H1 (cell line): ENCODE measurements around the gene PRSS36. TPM values are rescaled to one million over a fixed set of nuclear protein-coding genes. Genes with fewer than 3 reads are reported as not detected.

ENCODE experiments used
- CTCF ChIA-PET: fragments of 300-600 bp; sonication (Branson Sonifier 250); formaldehyde crosslinking; loops from one replicate; lab custom pipeline; 2021; ENCODE audit not compliant: partially characterized antibody; lab: Charles Lee
- POLR2A ChIA-PET: fragments of 300-600 bp; sonication (Branson Sonifier 250); formaldehyde crosslinking; loops from one replicate; lab custom pipeline; 2021; ENCODE audit warnings: inconsistent platforms; ENCODE audit not compliant: partially characterized antibody; lab: Charles Lee
- DNase-seq, 2 experiments: peaks; one replicate each; pipeline versions ENCODE4 v3.0.0 to v3.0.0-alpha.2; 2010 to 2022; ENCODE audit warnings: low spot score in 2 of 2, low read depth in 1 of 2, mixed read lengths in 1 of 2
- FAIRE-seq: peaks from 2 replicates; lab custom pipeline; 2011; peaks lifted over from hg19 to GRCh38; lab: Jason Lieb, UNC
- H2AFZ ChIP-seq: 2 replicates; pipeline ENCODE4 v1.8.1; 2012; ENCODE audit warnings: low read length, inconsistent platforms
- H2AK5ac ChIP-seq: 2 replicates; pipeline ENCODE4 v1.6.1; 2013; ENCODE audit warnings: low read depth, low read length
- H2BK120ac ChIP-seq: replicated peaks from 2 replicates; pipeline ENCODE3; 2013; ENCODE audit warnings: low read depth, low read length, inconsistent platforms
- H2BK12ac ChIP-seq: 2 replicates; pipeline ENCODE4 v1.6.1; 2013; ENCODE audit warnings: low read depth, low read length
- H2BK15ac ChIP-seq: 2 replicates; pipeline ENCODE4 v1.6.1; 2013; ENCODE audit warnings: low read length
- H2BK20ac ChIP-seq: 2 replicates; pipeline ENCODE4 v1.6.1; 2013; ENCODE audit warnings: low read length
- H2BK5ac ChIP-seq: 2 replicates; pipeline ENCODE4 v1.6.1; 2013; ENCODE audit warnings: low read depth, low read length
- H3K14ac ChIP-seq: 2 replicates; pipeline ENCODE4 v1.6.1; 2013; ENCODE audit warnings: inconsistent platforms; ENCODE audit not compliant: insufficient read length
- H3K18ac ChIP-seq: 2 replicates; pipeline ENCODE4 v1.6.1; 2013; ENCODE audit warnings: low read length; ENCODE audit errors: extremely low read depth
- H3K23ac ChIP-seq: 2 replicates; pipeline ENCODE4 v1.6.1; 2013; ENCODE audit warnings: inconsistent platforms; ENCODE audit not compliant: insufficient read length
- H3K23me2 ChIP-seq: 2 replicates; pipeline ENCODE4 v1.6.1; 2013; ENCODE audit warnings: low read depth, low read length
- H3K27ac ChIP-seq: 2 replicates; pipeline ENCODE4 v1.6.1; 2011; ENCODE audit warnings: low read depth, low read length, inconsistent platforms
- H3K27me3 ChIP-seq, 4 experiments: replicated peaks in 1 of 4; 1 replicate in 1 of 4; 2 replicates in 3 of 4; pipeline versions ENCODE4 v1.6.1 to v1.8.1; 2011 to 2013; ENCODE audit warnings: low read length in 3 of 4, mild to moderate bottlenecking in 3 of 4, inconsistent platforms in 2 of 4, mixed read lengths in 2 of 4, moderate library complexity in 1 of 4; ENCODE audit not compliant: control insufficient read depth in 3 of 4, insufficient read depth in 3 of 4; ENCODE audit errors: extremely low read depth in 1 of 4
- H3K36me3 ChIP-seq, 4 experiments: 2 replicates each; pipeline versions ENCODE4 v1.6.1 to v1.8.1; 2011 to 2013; ENCODE audit warnings: mild to moderate bottlenecking in 4 of 4, low read length in 3 of 4, moderate library complexity in 2 of 4, control low read depth in 1 of 4, inconsistent platforms in 1 of 4; ENCODE audit not compliant: insufficient read depth in 4 of 4, control insufficient read depth in 2 of 4
- H3K4ac ChIP-seq: replicated peaks from 2 replicates; pipeline ENCODE3; 2013; ENCODE audit warnings: low read length, low read depth, mixed read lengths, inconsistent platforms; ENCODE audit not compliant: insufficient read length
- H3K4me1 ChIP-seq, 4 experiments: replicated peaks in 1 of 4; 1 replicate in 1 of 4; 2 replicates in 3 of 4; pipeline versions ENCODE4 v1.6.1 to v1.8.1; 2011 to 2013; ENCODE audit warnings: low read length in 3 of 4, inconsistent platforms in 2 of 4, mixed read lengths in 1 of 4; ENCODE audit not compliant: insufficient read depth in 4 of 4, control insufficient read depth in 3 of 4
- H3K4me2 ChIP-seq, 2 experiments: 2 replicates each; pipeline versions ENCODE4 v1.6.1 to v1.8.1; 2011 to 2013; ENCODE audit warnings: low read depth in 2 of 2, low read length in 2 of 2, control low read depth in 1 of 2, inconsistent platforms in 1 of 2, mild to moderate bottlenecking in 1 of 2; ENCODE audit not compliant: insufficient read depth in 1 of 2
- H3K4me3 ChIP-seq, 4 experiments: fragments of 200-600, 300-600 bp in 1 of 4; sonication (generic), shearing (Covaris generic), sonication (Bioruptor Twin) in 1 of 4; 2 replicates each; pipeline versions ENCODE4 v1.5.1 to v1.8.1; 2011 to 2016; ENCODE audit warnings: low read length in 4 of 4, low read depth in 3 of 4, control low read depth in 2 of 4, inconsistent platforms in 2 of 4, mild to moderate bottlenecking in 2 of 4, mixed read lengths in 1 of 4, moderate library complexity in 1 of 4; ENCODE audit not compliant: insufficient read depth in 2 of 4; ENCODE audit errors: extremely low read depth in 1 of 4
- H3K56ac ChIP-seq: replicated peaks from 2 replicates; pipeline ENCODE3; 2013; ENCODE audit warnings: low read depth, mild to moderate bottlenecking, mixed read lengths, low read length, inconsistent platforms; ENCODE audit not compliant: insufficient read length
- H3K79me1 ChIP-seq: 2 replicates; pipeline ENCODE4 v1.6.1; 2013; ENCODE audit warnings: low read depth, low read length, control low read depth
- H3K79me2 ChIP-seq, 2 experiments: 2 replicates each; pipeline versions ENCODE4 v1.6.1 to v1.8.1; 2012 to 2013; ENCODE audit warnings: low read length in 2 of 2, mild to moderate bottlenecking in 2 of 2, inconsistent platforms in 1 of 2; ENCODE audit not compliant: insufficient read depth in 2 of 2, control insufficient read depth in 1 of 2
- H3K9ac ChIP-seq, 4 experiments: replicated peaks in 1 of 4; 1 replicate in 1 of 4; 2 replicates in 3 of 4; pipeline versions ENCODE4 v1.6.1 to v1.8.1; 2011 to 2013; ENCODE audit warnings: low read depth in 3 of 4, low read length in 3 of 4, control low read depth in 2 of 4, mild to moderate bottlenecking in 2 of 4, moderate library complexity in 2 of 4, inconsistent platforms in 1 of 4; ENCODE audit errors: extremely low read depth in 1 of 4
- H3K9me3 ChIP-seq, 2 experiments: 2 replicates each; pipeline versions ENCODE4 v1.6.1 to v1.8.1; 2012 to 2013; ENCODE audit warnings: mild to moderate bottlenecking in 2 of 2, moderate library complexity in 2 of 2, control low read depth in 1 of 2, inconsistent platforms in 1 of 2, low read depth in 1 of 2, low read length in 1 of 2, mixed read lengths in 1 of 2; ENCODE audit not compliant: insufficient read depth in 2 of 2
- H4K20me1 ChIP-seq, 2 experiments: replicated peaks in 1 of 2; 2 replicates each; pipeline versions ENCODE3 to v1.8.1; 2011 to 2013; ENCODE audit warnings: inconsistent platforms in 2 of 2, low read length in 2 of 2, mild to moderate bottlenecking in 1 of 2; ENCODE audit not compliant: insufficient read depth in 2 of 2, control insufficient read depth in 1 of 2
- H4K5ac ChIP-seq: 2 replicates; pipeline ENCODE4 v1.6.1; 2013; ENCODE audit warnings: low read length, low read depth, mixed read lengths, inconsistent platforms; ENCODE audit not compliant: insufficient read length
- H4K8ac ChIP-seq: 2 replicates; pipeline ENCODE4 v1.8.0; 2013; ENCODE audit warnings: mild to moderate bottlenecking, moderate library complexity, low read length, inconsistent platforms; ENCODE audit not compliant: insufficient read depth; ENCODE audit errors: extremely low read depth
- H4K91ac ChIP-seq: replicated peaks from 2 replicates; pipeline ENCODE3; 2013; ENCODE audit warnings: low read length, mixed read lengths, inconsistent platforms; ENCODE audit not compliant: insufficient read length
- E2F6 ChIP-seq: IDR thresholded peaks from 2 replicates; pipeline ENCODE4 v1.6.1; 2012; ENCODE audit warnings: inconsistent platforms
- KDM1A ChIP-seq: fragments of 200-600, 300-600 bp; sonication (generic); IDR thresholded peaks from 2 replicates; pipeline ENCODE4 v1.7.1; 2016; ENCODE audit warnings: mild to moderate bottlenecking, low read length, borderline replicate concordance
- POLR2A ChIP-seq, 2 experiments: IDR thresholded peaks; 1 replicate in 1 of 2; 2 replicates in 1 of 2; pipeline ENCODE4 v1.6.1; 2011; ENCODE audit warnings: low read depth in 2 of 2, low read length in 2 of 2, mild to moderate bottlenecking in 2 of 2; ENCODE audit errors: control extremely low read depth in 1 of 2
- RBBP5 ChIP-seq: IDR thresholded peaks from 2 replicates; pipeline ENCODE4 v1.7.1; 2012; ENCODE audit warnings: low read depth, mild to moderate bottlenecking, inconsistent platforms, low read length, moderate library complexity, borderline replicate concordance
- RNF2 ChIP-seq: fragments of 200-900, 300-1000 bp; sonication (generic); IDR thresholded peaks from 2 replicates; pipeline ENCODE4 v1.7.1; 2016; ENCODE audit warnings: borderline replicate concordance, low read depth, mild to moderate bottlenecking, antibody characterized with exemption, low read length; ENCODE audit not compliant: poor library complexity, severe bottlenecking; ENCODE audit errors: missing control alignments
- SIN3A ChIP-seq, 2 experiments: IDR thresholded peaks in 1 of 2; conservative IDR thresholded peaks in 1 of 2; 2 replicates each; pipeline ENCODE4 v1.6.1; 2011 to 2012; ENCODE audit warnings: low read length in 2 of 2, improper control_type of control experiment in 1 of 2, low read depth in 1 of 2, mild to moderate bottlenecking in 1 of 2
- SUZ12 ChIP-seq: fragments of 200-600 bp; sonication (generic); IDR thresholded peaks from 2 replicates; pipeline ENCODE4 v1.6.1; 2012; ENCODE audit warnings: mild to moderate bottlenecking, inconsistent platforms, low read length, moderate library complexity, mixed read lengths
- TAF1 ChIP-seq: IDR thresholded peaks from 2 replicates; pipeline ENCODE4 v1.6.1; 2011; ENCODE audit warnings: mild to moderate bottlenecking, low read depth, low read length
- ZNF274 ChIP-seq: IDR thresholded peaks from 2 replicates; pipeline ENCODE4 v1.7.0; 2012; ENCODE audit warnings: low read length, borderline replicate concordance; ENCODE audit errors: extremely low read depth
- WGBS, 2 experiments: shearing (Covaris generic) in 1 of 2; methylation state at CpG; one replicate each; pipeline versions ENCODE4 v1.1.6 to v1.1.7; 2013 to 2015; ENCODE audit warnings: low lambda C conversion rate in 2 of 2, mixed read lengths in 2 of 2, inconsistent platforms in 1 of 2, low coverage in 1 of 2, missing lambda C conversion rate in 1 of 2; ENCODE audit not compliant: insufficient replicate concordance in 2 of 2, insufficient coverage in 1 of 2, insufficient read length in 1 of 2; ENCODE audit errors: extremely low coverage in 1 of 2, missing lambda C conversion rate in 1 of 2; 5-methylcytosine and 5-hydroxymethylcytosine counted together
- polyA plus RNA-seq, 7 experiments: library from polyadenylated mRNA; depleted of rRNA in 3 of 7; stranded (reverse) in 5 of 7; unstranded in 2 of 7; fragments of >200 nt in 5 of 7; fragments of 200-250 nt in 2 of 7; gene quantifications; 1 replicate in 5 of 7; 2 replicates in 1 of 7; 4 replicates in 1 of 7; pipeline versions ENCODE4 v1.2.1 to v1.2.3, GENCODE V29; 2011 to 2013; ENCODE audit warnings: missing spikeins in 2 of 7, mixed read lengths in 2 of 7
- total RNA-seq: library from RNA; stranded (reverse); fragmentation: NEBNext Ultra II Directional; extraction: Animal tissue kit (Norgen Biotek cat#: 25700); gene quantifications from 2 replicates; pipeline ENCODE4 v1.2.1, GENCODE V29; 2021

The PRSS36 gene
- total and polyA plus RNA-seq, 2 of the 8 experiments (the other 6 are each of a cell fraction or from before 2014, with no cell fraction given), result 1.3 to 1.9 TPM

DNA sequence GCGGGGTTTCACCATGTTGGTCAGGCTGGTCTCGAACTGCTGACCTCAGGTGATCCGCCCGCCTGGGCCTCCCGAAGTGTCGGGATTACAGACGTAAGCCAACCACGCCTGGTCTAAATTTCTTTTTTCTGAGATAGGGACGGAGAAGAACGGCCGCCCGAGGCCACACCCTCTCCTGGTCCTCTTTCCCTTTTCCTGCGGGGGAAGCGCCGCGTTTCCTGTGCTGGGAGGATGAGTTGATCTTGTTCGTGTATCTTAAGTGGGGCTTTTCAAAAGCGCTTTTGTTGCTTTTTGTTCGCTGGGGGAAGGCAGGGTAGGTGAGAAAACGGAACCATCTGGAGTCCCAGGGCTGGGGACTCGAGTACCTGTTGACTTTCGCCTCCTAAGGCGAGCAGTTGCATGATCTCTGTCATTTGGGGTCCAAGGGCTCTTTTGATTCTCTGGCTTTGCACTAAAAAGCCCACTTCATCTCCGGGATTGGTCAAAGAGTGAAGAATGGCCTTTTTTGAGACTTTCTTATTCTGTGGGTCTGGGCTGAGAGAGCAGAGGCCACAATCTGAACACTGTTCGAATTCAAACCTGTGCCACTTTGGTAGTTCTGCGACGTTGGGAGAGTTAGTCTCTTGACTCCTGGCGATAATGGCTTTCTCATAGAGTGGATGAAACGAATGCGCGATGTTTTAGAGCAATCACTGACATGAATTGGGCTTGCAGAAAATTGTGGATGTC, 31.4 kb upstream of the PRSS36 start:
- H3K23me2 ChIP-seq, result peaks cover 14% of the 10 kb centered on the region; the same call in 1 of the 2 replicates
- H3K23ac ChIP-seq, result no peak overlapping the region
- no peak overlapping the region for H2AFZ ChIP-seq
- DNase-seq, result no peak
- H3K79me1 ChIP-seq, result peaks cover 8% of the 10 kb centered on the region
- peaks cover 31 to 47% (median 39%) of the 10 kb centered on the region in 4 experiments for H3K36me3 ChIP-seq
- peak overlapping the region; percentile 92 to 93 for H3K4me2 ChIP-seq
- H3K4ac ChIP-seq, result no peak overlapping the region
- H3K79me2 ChIP-seq, result peaks cover 40 to 67% of the 10 kb centered on the region in 2 experiments
- no peak overlapping the region for H2BK20ac ChIP-seq
- peak overlapping the region; percentile 69 to 96 (median 86) for H3K4me3 ChIP-seq
- H3K27me3 ChIP-seq, result no peaks in the 10 kb centered on the region
- H4K91ac ChIP-seq, result no peak overlapping the region
- no peak overlapping the region; the same call in 1 of the 2 replicates for H3K18ac ChIP-seq
- H2AK5ac ChIP-seq, result no peak overlapping the region
- H3K9ac ChIP-seq, result peak overlapping the region; percentile 57 to 99 (median 99)
- H3K56ac ChIP-seq, result peak overlapping the region; percentile 28
- no peak overlapping the region for H4K5ac ChIP-seq
- no peak overlapping the region; the same call in 1 of the 2 replicates for H4K8ac ChIP-seq
- peak overlapping the region; percentile 100; the same call in 1 of the 2 replicates for H2BK5ac ChIP-seq
- H2BK12ac ChIP-seq, result no peak overlapping the region
- H4K20me1 ChIP-seq, result peaks cover 41 to 43% of the 10 kb centered on the region in 2 experiments
- 4% methylated on average over 31 of the region's 31 CpGs; no CpG with 5 or more reads in 1 of the 2 experiments for WGBS, 2 experiments
- H3K14ac ChIP-seq, result no peak overlapping the region
- ChIA-PET CTCF (interaction anchor here (0.9 kb wide), 1 partner anchor 46 kb away, joined by 4 read pairs; no protein-coding TSS in a partner anchor), POLR2A (interaction anchor here (0.6 to 6.9 kb wide), 57 partner anchors 10 to 532 kb away, joined by 3 to 407 read pairs (median 8); partner anchors contain the start of genes ARMC5, COX6A2, KAT8 and PRSS36)
- FAIRE-seq, result no peak
- H3K4me1 ChIP-seq, result peaks cover 0 to 7% (median 2%) of the 10 kb centered on the region in 4 experiments; a peak in 5 of 7 replicates
- TF ChIP-seq E2F6 (no peak), TAF1 (no peak), SUZ12 (no peak), ZNF274 (no peak), RBBP5 (no peak), RNF2 (no peak), SIN3A (conservative IDR thresholded peaks at IDR 0.05 in 1 of 2, IDR thresholded peaks at IDR 0.05 in 1 of 2; ENCODE audit: low read depth in 1 of 2, low read length in 2 of 2) (peak in 1 of 2 experiments; percentile 13; a peak in 1 of 4 replicates), KDM1A (no peak), POLR2A (IDR thresholded peaks at IDR 0.05; ENCODE audit: control extremely low read depth in 1 of 2, low read depth in 2 of 2, low read length in 2 of 2) (peak in 1 of 2 experiments; percentile 30; a peak in 1 of 3 replicates)
- no peaks in the 10 kb centered on the region for H3K9me3 ChIP-seq
- peak overlapping the region; percentile 99; the same call in 1 of the 2 replicates for H3K27ac ChIP-seq
- H2BK15ac ChIP-seq, result no peak overlapping the region
- no peak overlapping the region for H2BK120ac ChIP-seq
